GM18519 (cell line): ENCODE results near the gene ITGA2.

ENCODE experiments used
- ATAC-seq: cut with Tn5 transposase; IDR thresholded peaks from one replicate; pipeline ENCODE4 v1.9.1; 2021; ENCODE audit warnings: mild to moderate bottlenecking, moderate library complexity; ENCODE audit not compliant: unreplicated experiment, low FRiP score

Gene ITGA2

GRCh38 chr5:52987711-52988331, 1.3 kb upstream of the ITGA2 start:
- ATAC-seq: no peak

- ATAC-seq: no peak
Measured at GRCh38 chr5:52988335-52989024, 672 bp upstream of the ITGA2 start.

DNA sequence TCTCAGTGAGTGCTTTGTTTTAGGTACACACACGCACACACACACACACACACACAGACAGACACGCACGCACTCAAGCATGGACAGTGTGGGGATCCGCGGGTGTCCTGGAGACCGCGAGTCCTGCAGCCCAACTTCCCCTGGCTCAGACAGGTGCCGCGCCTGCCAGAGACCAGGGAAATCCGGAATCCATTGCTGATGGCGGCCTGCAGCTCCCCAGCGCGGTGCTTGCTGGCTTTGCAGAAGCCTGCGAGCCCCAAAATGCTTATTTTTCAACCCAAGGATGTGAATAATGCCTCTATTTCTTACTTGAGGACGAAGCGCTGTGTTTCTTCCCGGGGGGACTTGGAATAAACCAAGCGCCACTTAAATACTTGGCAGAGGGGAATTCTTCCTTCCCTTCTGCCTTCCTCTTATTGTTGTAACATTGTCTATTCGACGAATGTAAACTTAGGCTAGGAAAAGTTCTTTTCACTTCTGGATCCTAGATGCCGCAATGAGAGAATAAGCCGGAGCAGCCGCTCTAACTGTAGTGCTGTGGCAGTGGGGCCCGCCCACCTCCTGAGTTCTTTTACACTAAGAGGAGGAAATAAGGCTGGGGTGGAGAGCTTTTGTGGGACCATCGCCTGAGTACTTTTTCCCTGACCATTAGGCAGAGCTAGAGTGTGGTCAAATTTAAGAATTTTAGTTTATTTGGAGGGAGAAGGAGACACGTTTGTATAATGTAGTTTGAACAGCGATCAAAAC, 802 bp downstream of the ITGA2 start:
- ATAC-seq: no peak

GRCh38 chr5:52990528-52990925, 1.4 kb downstream of the ITGA2 start:
- ATAC-seq: no peak

DNA sequence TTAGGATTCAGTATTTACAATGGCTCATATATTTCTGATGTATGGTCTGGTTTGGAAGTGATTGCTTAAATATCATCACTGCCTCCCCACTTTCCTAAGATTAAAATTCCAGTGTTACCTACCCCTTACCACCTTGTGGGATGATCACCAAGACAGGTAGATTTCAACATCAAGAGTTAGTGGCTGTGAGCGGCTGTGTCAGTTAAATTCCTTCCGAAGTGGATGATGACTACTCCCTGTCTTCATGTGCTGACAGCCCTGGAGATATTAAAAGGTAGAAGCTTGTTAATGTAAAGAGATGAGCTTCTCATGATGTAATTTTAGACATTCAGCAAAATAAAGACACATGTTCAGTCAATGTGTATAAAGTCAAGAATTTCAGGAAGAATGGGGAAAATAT, 4.2 kb downstream of the ITGA2 start:
- ATAC-seq: no peak

GRCh38 chr5:52994266-52994665, 5.1 kb downstream of the ITGA2 start:
- ATAC-seq: no peak

- ATAC-seq: no peak
Measured at GRCh38 chr5:52995095-52995494, 5.9 kb downstream of the ITGA2 start.

DNA sequence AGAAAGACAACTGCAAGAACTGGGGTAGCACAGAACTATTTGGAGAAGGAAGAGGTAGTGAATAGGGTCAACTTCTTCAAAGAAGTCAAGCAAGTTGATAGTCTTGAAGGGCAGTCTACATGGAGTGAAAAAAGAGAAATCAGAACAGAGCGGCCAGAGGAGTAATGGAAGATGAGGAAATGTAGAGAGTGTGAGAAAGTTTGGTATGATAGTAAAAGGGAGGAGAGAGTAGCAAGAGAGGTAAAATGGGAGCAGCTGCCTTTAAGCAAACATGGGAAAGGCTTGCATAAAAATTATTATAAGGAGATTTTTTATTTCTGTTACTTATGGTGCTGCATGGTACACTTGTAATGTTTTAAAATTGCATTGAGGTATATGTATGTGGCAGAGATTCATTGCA, 6.8 kb downstream of the ITGA2 start:
- no peak for ATAC-seq

DNA sequence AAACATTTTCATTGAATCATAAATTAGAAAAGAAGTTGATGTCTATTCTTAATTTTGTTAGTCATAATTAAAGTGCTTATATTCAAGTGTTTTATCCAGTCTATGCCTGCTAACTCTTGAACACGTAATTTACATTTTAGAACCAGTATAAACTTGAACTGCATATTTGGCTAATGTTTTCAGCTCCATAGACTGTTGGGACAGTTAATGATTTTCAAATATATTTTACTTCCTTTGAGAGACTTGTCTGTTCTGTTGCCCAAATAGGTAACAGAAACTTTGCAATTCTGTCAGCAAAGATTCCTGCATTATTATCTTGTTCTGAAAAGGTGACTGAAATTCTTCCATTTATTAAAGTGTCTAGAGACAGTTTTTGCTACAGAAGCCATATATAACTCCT, 7.8 kb downstream of the ITGA2 start:
- no peak for ATAC-seq

DNA sequence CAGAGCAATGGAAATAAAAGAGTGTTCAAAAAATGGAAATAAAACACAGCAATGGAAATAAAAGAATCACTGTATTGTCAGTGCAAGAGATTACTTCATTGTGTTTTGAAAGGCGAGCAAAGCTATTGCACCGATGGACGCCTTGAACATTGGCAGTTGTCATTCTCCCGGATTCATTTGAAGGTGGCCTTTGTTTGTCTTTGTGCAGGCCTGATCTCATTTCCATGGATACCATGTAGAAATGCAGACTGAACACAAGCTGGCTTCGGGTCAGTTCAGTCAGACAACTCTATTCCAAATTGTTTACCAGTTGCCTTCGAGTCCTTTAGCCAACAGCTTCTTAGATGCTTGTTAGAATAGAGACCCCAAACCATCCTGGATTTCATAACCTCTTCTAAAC, 8.3 kb downstream of the ITGA2 start:
- no peak for ATAC-seq

GRCh38 chr5:52998552-52999313, 9.6 kb downstream of the ITGA2 start:
- ATAC-seq: no peak

DNA sequence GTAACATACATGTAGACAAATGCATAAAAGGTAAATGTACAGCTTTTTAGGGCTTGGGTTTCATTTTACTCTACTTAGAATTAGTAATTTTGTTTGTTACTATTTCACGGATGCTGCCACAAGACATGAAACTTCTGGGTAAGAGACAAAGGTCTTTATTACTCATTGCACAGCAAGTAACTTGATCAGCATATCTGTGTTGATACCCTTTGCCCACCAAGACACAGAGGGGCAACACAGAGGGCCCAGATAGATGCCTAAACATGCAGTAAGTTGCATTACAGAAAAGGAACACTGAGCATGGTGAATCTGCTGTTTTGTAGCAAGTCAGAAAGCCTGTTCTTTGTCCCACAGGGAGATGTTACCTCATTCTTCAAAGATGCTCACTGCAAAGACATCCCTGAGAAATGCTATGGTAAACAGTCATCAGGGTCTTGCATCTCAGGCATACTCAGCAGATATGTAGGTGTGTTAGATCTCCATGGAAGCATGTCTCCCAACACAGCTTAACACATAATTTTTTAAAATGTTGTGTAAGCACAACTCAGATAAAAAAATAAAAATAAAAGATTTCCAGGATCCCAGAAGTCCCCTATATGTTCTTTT, 10.3 kb downstream of the ITGA2 start:
- no peak for ATAC-seq

- ATAC-seq: no peak
Measured at GRCh38 chr5:53001541-53001940, 12.4 kb downstream of the ITGA2 start.

DNA sequence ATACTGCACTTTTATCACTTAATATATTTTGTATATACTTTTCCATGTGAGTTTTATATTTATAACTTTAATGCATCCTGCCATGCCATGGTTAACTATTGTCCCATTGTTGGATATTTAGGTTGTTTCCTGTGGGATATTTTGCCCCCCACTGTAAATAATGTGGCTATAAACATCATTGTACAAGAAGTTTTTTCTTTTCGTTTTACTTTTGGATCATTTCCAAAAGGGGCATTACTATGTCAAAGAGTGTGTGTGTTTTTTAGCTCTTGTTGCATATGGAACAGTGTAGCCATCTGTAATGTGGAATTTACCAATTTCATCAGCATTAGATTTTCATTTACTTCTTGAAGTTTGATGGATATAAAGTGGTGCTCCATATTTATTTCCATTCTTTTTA, 13.3 kb downstream of the ITGA2 start:
- ATAC-seq: no peak

GRCh38 chr5:53003144-53003543, 14.0 kb downstream of the ITGA2 start:
- ATAC-seq: no peak

DNA sequence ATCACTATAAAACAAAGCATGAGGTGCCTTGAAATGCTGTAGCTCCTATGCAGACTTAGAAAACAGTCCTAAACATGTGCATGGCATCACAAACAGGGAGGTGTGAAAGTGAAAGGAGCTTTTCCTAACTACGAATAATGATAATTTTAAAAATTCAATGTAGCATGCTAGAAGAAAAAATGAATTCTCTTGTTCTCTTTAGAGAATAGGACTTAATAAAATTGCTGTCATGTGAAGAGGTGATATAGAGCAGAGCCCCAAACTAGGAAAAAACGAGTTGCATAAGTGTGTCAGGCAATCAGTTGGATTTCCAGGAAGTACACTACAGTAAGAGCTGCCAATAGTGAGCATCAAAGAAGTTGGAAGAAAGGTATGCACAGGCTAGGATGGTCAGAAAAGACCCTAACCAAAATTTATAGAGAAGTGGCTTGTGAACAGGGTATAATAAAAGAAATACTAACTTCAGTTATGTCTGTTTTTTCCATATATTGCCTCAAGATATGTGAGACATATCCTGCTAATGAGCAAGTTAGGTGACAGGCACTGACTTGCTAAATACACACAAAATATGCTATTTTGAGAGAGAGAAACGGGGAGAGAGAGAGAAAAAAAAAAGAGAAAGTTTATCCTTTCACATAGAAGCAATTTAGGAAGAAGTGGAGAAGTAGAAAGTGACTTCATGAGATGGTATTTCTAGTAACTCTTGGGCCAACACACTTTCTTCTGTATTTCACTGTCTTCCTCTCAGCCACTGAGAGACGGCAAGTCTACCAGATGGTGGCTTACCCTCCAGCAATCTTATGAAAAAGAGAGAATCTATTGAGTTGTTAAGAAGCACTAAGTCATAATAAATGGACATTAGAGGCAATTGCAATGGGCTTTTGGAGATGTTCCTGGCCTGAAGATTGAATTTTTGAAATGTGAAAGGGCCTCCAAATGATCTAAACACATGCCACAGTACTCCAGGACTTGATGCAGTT, 18.0 kb downstream of the ITGA2 start:
- no peak for ATAC-seq

GRCh38 chr5:53008751-53009150, 19.6 kb downstream of the ITGA2 start:
- ATAC-seq: peak; percentile 97

- ATAC-seq: no peak
Measured at GRCh38 chr5:53009816-53010215, 20.7 kb downstream of the ITGA2 start.

GRCh38 chr5:53010814-53011213, 21.7 kb downstream of the ITGA2 start:
- ATAC-seq: no peak

DNA sequence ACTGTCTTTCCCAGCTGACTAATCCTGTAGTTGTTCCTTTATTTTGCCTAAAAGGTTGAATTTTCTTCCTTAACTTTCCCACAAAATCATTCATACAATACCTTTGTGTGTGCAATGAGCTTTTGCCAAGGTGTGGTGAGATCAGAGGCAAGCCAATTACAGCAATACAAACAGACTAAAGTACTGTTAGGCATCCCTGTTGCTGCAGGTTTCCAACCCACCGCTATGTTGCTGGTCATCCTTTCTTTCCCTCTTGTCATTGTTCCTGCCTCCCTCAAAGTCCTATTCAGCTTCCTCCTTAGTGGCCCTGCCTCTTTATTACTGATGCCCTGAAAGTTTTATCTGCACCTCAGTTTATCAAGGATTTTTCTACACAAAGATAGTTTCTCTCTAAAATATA, 22.1 kb downstream of the ITGA2 start:
- ATAC-seq: no peak
